22Rv1 (cell line): ENCODE results near the gene KIF26A.

Experiments used
- CTCF ChIP-seq: fragments of 450-650 bp; IDR thresholded peaks from 2 replicates; pipeline ENCODE4 v1.5.1; 2017; ENCODE audit warnings: mild to moderate bottlenecking
- ZFX ChIP-seq: fragments of 450-650 bp; IDR thresholded peaks from 2 replicates; pipeline ENCODE4 v1.6.1; 2017; ENCODE audit warnings: antibody characterized with exemption, borderline replicate concordance

- TF ChIP-seq CTCF: peak; percentile 96
- TF ChIP-seq ZFX: no peak
Measured at GRCh38 chr14:104094709-104095425, 43.5 kb upstream of the KIF26A start.
